Peyer's patch (tissue), 4 donors: ENCODE data around the gene CACNA2D3. TPM values are rescaled to one million over a fixed set of nuclear protein-coding genes. Genes with fewer than 3 reads are reported as not detected.

Source experiments
- DNase-seq, 3 donors: peaks; one replicate each; pipeline ENCODE4 v3.0.0-alpha.2; 2017 to 2019
- H3K27ac ChIP-seq, 4 donors: fragments of 200-600 bp; sonication (generic); one replicate each; pipeline ENCODE4 v1.5.1; 2016 to 2019
- H3K27me3 ChIP-seq, 2 donors: fragments of 200-600 bp; sonication (generic); one replicate each; pipeline ENCODE4 v1.5.1; 2019
- H3K36me3 ChIP-seq, 3 donors: fragments of 200-600 bp; sonication (generic); one replicate each; pipeline ENCODE4 v1.5.1; 2016 to 2019
- H3K4me1 ChIP-seq, 4 donors: fragments of 200-600 bp; sonication (generic); one replicate each; pipeline ENCODE4 v1.5.1; 2016 to 2019
- H3K4me3 ChIP-seq, 4 donors: fragments of 200-600 bp; sonication (generic); 1 replicate in 3 of 4; 2 replicates in 1 of 4; pipeline ENCODE4 v1.5.1; 2016 to 2019; ENCODE audit warnings: mild to moderate bottlenecking in 1 of 4
- H3K9me3 ChIP-seq, 4 donors: fragments of 200-600 bp; sonication (generic); one replicate each; pipeline ENCODE4 v1.5.1; 2016 to 2019; ENCODE audit warnings: mild to moderate bottlenecking in 1 of 4
- POLR2A ChIP-seq, 2 donors: fragments of 450-650 bp; IDR thresholded peaks; one replicate each; pipeline ENCODE4 v1.5.1; 2017; ENCODE audit warnings: antibody characterized with exemption in 2 of 2, mild to moderate bottlenecking in 2 of 2, moderate library complexity in 2 of 2
- total RNA-seq, 4 donors: library from RNA; depleted of rRNA; stranded (reverse); fragments of >200 nt; gene quantifications; one replicate each; pipeline ENCODE4 v1.1.0, GENCODE V29; 2016
- TF ChIP-seq, protein P1 (sequence below), 6 experiments: fragments of 450-650 bp in 4 of 6; fragments of 200-600 bp in 2 of 6; sonication (generic) in 1 of 6; IDR thresholded peaks; one replicate each; pipeline ENCODE4 v1.5.1; 2017 to 2019; ENCODE audit warnings: antibody characterized with exemption in 6 of 6, mild to moderate bottlenecking in 3 of 6, moderate library complexity in 1 of 6

CACNA2D3 gene
- total RNA-seq, 4 donors from 2014 or later = 0.27 to 5.0 TPM; not detected in 2

DNA sequence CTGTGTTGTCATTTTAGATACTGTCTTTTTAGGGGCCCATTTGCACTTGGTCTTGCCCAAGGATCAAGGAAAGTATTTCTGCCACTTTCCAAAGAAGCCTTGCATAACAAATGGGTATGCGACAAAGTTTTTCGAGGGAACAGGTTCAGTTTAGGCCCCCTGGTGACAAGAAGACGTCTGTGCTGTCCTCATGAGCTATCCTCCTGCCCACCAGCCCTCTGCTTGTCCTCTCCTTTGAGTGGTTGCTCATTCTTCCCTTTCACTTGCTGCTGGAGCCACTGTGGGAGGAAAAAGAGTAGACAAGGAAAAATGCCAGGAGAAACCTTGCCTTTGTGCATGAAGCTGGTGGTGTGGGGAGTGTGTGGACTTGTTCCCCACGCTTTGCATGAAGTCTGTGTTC lies 171.9 kb downstream of the CACNA2D3 start:
- Histone ChIP-seq H3K4me3 (no peak overlapping the region), H3K27ac (no peak overlapping the region), H3K4me1 (no peaks in the 10 kb centered on the region), H3K27me3 (no peaks in the 10 kb centered on the region), H3K36me3 (no peaks in the 10 kb centered on the region), H3K9me3 (no peaks in the 10 kb centered on the region)
- DNase-seq = no peak
- TF ChIP-seq, protein P1, sequence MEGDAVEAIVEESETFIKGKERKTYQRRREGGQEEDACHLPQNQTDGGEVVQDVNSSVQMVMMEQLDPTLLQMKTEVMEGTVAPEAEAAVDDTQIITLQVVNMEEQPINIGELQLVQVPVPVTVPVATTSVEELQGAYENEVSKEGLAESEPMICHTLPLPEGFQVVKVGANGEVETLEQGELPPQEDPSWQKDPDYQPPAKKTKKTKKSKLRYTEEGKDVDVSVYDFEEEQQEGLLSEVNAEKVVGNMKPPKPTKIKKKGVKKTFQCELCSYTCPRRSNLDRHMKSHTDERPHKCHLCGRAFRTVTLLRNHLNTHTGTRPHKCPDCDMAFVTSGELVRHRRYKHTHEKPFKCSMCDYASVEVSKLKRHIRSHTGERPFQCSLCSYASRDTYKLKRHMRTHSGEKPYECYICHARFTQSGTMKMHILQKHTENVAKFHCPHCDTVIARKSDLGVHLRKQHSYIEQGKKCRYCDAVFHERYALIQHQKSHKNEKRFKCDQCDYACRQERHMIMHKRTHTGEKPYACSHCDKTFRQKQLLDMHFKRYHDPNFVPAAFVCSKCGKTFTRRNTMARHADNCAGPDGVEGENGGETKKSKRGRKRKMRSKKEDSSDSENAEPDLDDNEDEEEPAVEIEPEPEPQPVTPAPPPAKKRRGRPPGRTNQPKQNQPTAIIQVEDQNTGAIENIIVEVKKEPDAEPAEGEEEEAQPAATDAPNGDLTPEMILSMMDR (IDR thresholded peaks at IDR 0.05) = no peak
- TF ChIP-seq POLR2A (IDR thresholded peaks at IDR 0.05) = no peak

DNA sequence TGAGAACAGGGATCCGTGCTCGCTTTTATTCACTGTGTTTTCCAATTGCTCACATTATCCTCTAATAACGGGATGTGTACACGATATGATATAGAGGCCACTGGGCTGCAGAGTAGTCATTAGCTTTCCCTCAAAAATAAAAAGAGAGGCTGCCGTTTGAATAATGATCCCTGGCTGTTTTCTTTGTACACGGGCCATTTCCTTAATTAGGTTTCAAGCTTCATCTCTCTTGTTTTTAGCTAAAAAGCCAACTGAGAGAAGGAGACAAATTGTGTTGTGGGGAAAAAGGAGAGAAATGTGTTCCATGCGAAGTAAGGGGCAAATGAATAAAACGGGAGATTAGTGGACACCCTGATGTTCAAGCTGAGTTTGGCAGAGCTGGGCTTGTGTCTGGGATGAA lies 174.2 kb downstream of the CACNA2D3 start:
- DNase-seq = no peak
- no peak for TF ChIP-seq POLR2A (IDR thresholded peaks at IDR 0.05)
- TF ChIP-seq, protein P1 (IDR thresholded peaks at IDR 0.05) = no peak
- no peaks in the 10 kb centered on the region for H3K4me1 ChIP-seq
- no peaks in the 10 kb centered on the region for H3K36me3 ChIP-seq
- no peaks in the 10 kb centered on the region for H3K9me3 ChIP-seq
- no peak overlapping the region for H3K4me3 ChIP-seq
- no peak overlapping the region for H3K27ac ChIP-seq
- no peaks in the 10 kb centered on the region for H3K27me3 ChIP-seq

DNA sequence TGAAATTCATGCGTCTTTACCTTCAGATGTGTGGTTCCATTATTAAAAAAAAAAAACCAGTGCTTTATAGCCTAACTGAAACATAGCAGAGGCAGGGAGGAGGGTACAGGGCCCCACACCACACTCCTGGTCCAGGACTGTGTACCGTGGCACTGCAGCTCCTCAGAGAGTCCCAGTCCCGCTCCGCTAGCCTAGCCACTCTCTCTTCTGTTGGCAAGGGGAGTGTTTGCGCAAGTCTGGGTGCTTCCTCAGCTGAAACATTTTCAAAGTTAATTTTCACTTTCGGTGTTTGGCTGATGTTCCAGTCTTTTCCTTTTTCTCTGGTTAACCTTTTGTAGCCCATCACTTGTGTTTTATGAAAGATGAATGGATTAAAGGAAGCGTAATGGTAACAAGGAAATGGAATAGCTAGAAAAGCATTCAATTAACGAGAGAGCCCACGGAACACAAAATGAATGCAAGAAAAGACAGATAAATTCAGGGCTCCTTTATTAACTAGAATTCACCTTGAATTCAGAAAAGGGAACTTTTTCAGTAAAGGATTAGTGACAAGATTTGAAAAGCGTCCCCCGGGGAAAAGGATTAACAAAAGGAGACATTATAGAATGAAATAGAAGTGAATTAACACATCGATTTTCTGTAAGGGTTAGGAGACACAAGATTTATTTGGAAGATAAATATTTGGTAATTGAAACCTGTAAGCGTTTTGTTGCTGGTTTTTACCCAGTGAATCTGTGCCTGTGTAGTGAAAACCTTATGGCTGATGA lies 177.0 kb downstream of the CACNA2D3 start:
- TF ChIP-seq, protein P1 (IDR thresholded peaks at IDR 0.05) = no peak
- no peak for TF ChIP-seq POLR2A (IDR thresholded peaks at IDR 0.05)
- no peaks in the 10 kb centered on the region for H3K36me3 ChIP-seq
- no peaks in the 10 kb centered on the region for H3K4me1 ChIP-seq
- no peak overlapping the region for H3K4me3 ChIP-seq
- H3K9me3 ChIP-seq = no peaks in the 10 kb centered on the region
- DNase-seq = no peak
- H3K27me3 ChIP-seq = no peaks in the 10 kb centered on the region
- H3K27ac ChIP-seq = no peak overlapping the region

DNA sequence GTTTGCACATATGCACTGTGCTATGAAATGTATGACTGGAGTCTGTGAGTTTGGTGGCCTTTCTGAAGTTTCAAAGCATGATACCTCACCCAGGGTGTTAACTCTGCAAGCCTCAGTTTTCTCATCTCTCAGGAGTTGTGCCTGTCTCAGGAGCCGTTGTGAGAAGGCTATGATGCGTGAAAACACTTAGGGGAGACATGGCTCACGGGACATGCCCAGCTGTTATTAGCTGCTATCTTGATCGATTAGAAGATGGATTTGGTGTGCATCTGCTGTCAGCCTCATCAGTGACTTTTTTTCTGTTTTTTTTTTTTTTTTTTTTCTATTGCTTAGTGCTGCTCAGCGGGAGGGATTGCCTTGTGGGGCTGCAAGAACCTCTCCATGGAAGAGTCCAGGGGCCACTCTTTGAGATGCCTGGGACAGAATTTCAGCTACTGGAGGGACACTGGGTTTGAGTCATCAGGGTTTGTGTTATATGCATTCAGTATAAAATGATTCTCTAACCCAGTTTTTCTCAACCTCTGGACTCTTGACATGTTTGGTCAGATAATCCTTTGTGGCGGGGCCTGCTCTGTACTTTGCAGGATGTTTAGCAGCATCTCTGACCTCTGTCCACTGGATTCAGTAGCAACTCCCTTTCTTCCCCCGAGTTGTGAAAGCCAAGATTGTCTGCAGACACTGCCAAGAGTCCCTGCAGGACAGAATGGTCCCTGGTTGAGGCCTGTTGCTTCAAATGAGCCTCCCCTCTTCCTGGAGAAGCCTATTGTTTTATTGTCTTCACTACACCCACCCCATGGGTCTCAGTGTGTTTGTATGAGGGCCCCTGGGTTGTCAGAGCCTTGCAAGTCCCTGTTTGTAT lies 181.4 kb downstream of the CACNA2D3 start:
- TF ChIP-seq, protein P1 (IDR thresholded peaks at IDR 0.05) = no peak
- no peak for TF ChIP-seq POLR2A (IDR thresholded peaks at IDR 0.05)
- H3K9me3 ChIP-seq = no peaks in the 10 kb centered on the region
- no peak overlapping the region for H3K4me3 ChIP-seq
- no peaks in the 10 kb centered on the region for H3K4me1 ChIP-seq
- no peak overlapping the region for H3K27ac ChIP-seq
- H3K36me3 ChIP-seq = no peaks in the 10 kb centered on the region
- no peaks in the 10 kb centered on the region for H3K27me3 ChIP-seq
- DNase-seq = no peak

DNA sequence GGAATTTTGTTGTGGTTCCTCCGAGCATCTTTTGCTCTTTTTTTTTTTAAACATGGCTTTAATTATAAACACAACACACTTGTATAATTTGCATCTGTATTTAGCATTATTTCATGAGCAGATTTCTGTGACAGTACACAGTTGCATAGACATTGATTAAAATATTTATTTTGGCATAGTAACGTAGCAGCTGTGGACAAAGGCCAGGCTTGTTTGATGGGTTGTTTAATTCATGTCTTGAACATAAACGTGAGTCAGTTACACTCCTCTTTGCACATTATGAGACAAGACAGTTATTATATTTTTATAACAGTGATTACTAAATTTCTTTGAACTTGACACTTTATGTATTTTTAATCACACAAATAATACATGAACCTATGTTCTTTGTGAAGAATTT lies 182.5 kb downstream of the CACNA2D3 start:
- no peak for TF ChIP-seq POLR2A (IDR thresholded peaks at IDR 0.05)
- Histone ChIP-seq H3K4me1 (no peaks in the 10 kb centered on the region), H3K4me3 (no peak overlapping the region), H3K36me3 (no peaks in the 10 kb centered on the region), H3K27me3 (no peaks in the 10 kb centered on the region), H3K27ac (no peak overlapping the region), H3K9me3 (no peaks in the 10 kb centered on the region)
- no peak for DNase-seq
